ENCODE data around the gene RASA1.

RASA1 gene

DNA sequence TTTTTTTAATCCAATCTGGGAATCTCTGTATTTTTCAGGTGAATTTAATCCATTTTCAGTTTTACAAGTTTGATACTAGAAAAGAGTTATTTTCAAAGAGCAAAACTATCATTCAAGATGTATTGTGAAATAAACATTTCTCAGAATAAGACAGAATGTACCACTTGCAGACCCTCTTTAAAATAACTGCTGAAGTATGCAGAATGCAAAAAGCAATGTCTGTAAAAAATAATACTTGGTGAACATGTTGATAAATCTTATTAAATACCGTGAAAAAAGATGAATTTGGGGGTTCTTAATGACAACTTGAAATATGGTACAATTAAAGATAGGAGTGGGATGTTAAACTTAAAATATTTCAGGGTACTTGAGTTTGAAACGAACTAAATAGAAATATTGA, 26.1 kb upstream of the RASA1 start:
- Histone ChIP-seq H3K27ac (no peak overlapping the region), H3K4me3 (IDR thresholded peaks at IDR 0.05; ENCODE audit: insufficient read depth, low read depth, low read length) (no peak overlapping the region), H3K36me3 (ENCODE audit: insufficient read depth) (no peaks in the 10 kb centered on the region), H3K79me2 (ENCODE audit: insufficient read depth, low read depth) (no peaks in the 10 kb centered on the region), H3K4me1 (ENCODE audit: low read depth, poor library complexity, severe bottlenecking) (no peaks in the 10 kb centered on the region), H3K9ac (no peak overlapping the region), H4K20me1 (ENCODE audit: insufficient read depth) (no peaks in the 10 kb centered on the region), H2AFZ (ENCODE audit: low read depth) (no peak overlapping the region), H3K4me2 (no peak overlapping the region), H3K27me3 (ENCODE audit: insufficient read depth, low read depth) (no peaks in the 10 kb centered on the region)
- TF ChIP-seq, protein P1, sequence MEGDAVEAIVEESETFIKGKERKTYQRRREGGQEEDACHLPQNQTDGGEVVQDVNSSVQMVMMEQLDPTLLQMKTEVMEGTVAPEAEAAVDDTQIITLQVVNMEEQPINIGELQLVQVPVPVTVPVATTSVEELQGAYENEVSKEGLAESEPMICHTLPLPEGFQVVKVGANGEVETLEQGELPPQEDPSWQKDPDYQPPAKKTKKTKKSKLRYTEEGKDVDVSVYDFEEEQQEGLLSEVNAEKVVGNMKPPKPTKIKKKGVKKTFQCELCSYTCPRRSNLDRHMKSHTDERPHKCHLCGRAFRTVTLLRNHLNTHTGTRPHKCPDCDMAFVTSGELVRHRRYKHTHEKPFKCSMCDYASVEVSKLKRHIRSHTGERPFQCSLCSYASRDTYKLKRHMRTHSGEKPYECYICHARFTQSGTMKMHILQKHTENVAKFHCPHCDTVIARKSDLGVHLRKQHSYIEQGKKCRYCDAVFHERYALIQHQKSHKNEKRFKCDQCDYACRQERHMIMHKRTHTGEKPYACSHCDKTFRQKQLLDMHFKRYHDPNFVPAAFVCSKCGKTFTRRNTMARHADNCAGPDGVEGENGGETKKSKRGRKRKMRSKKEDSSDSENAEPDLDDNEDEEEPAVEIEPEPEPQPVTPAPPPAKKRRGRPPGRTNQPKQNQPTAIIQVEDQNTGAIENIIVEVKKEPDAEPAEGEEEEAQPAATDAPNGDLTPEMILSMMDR (conservative IDR thresholded peaks at IDR 0.05; ENCODE audit: low read depth, low read length): no peak

- Histone ChIP-seq H3K4me1 (ENCODE audit: low read depth, poor library complexity, severe bottlenecking) (no peaks in the 10 kb centered on the region), H3K36me3 (ENCODE audit: insufficient read depth) (no peaks in the 10 kb centered on the region), H3K27ac (no peak overlapping the region), H3K4me3 (IDR thresholded peaks at IDR 0.05; ENCODE audit: insufficient read depth, low read depth, low read length) (no peak overlapping the region), H3K4me2 (no peak overlapping the region), H2AFZ (ENCODE audit: low read depth) (no peak overlapping the region), H3K79me2 (ENCODE audit: insufficient read depth, low read depth) (no peaks in the 10 kb centered on the region), H3K9ac (no peak overlapping the region), H3K27me3 (ENCODE audit: insufficient read depth, low read depth) (no peaks in the 10 kb centered on the region), H4K20me1 (ENCODE audit: insufficient read depth) (no peaks in the 10 kb centered on the region)
- TF ChIP-seq, protein P1 (conservative IDR thresholded peaks at IDR 0.05; ENCODE audit: low read depth, low read length): no peak
Observed at GRCh38 chr5:87242242-87242641, 25.4 kb upstream of the RASA1 start.

- Histone ChIP-seq H4K20me1 (ENCODE audit: insufficient read depth) (no peaks in the 10 kb centered on the region), H3K27me3 (ENCODE audit: insufficient read depth, low read depth) (no peaks in the 10 kb centered on the region), H3K27ac (no peak overlapping the region), H2AFZ (ENCODE audit: low read depth) (no peak overlapping the region), H3K4me1 (ENCODE audit: low read depth, poor library complexity, severe bottlenecking) (no peaks in the 10 kb centered on the region), H3K36me3 (ENCODE audit: insufficient read depth) (no peaks in the 10 kb centered on the region), H3K9ac (no peak overlapping the region), H3K4me3 (IDR thresholded peaks at IDR 0.05; ENCODE audit: insufficient read depth, low read depth, low read length) (no peak overlapping the region), H3K79me2 (ENCODE audit: insufficient read depth, low read depth) (no peaks in the 10 kb centered on the region), H3K4me2 (no peak overlapping the region)
- TF ChIP-seq, protein P1 (conservative IDR thresholded peaks at IDR 0.05; ENCODE audit: low read depth, low read length): no peak
Observed at GRCh38 chr5:87243161-87243844, 24.4 kb upstream of the RASA1 start.

- H3K27me3 ChIP-seq (ENCODE audit: insufficient read depth, low read depth): no peaks in the 10 kb centered on the region
- H3K27ac ChIP-seq: no peak overlapping the region
- TF ChIP-seq, protein P1 (conservative IDR thresholded peaks at IDR 0.05; ENCODE audit: low read depth, low read length): no peak
- H3K9ac ChIP-seq: no peak overlapping the region
- no peak overlapping the region for H3K4me2 ChIP-seq
- H3K36me3 ChIP-seq (ENCODE audit: insufficient read depth): no peaks in the 10 kb centered on the region
- no peak overlapping the region for H2AFZ ChIP-seq (ENCODE audit: low read depth)
- no peaks in the 10 kb centered on the region for H4K20me1 ChIP-seq (ENCODE audit: insufficient read depth)
- no peak overlapping the region for H3K4me3 ChIP-seq (IDR thresholded peaks at IDR 0.05; ENCODE audit: insufficient read depth, low read depth, low read length)
- H3K79me2 ChIP-seq (ENCODE audit: insufficient read depth, low read depth): no peaks in the 10 kb centered on the region
- no peaks in the 10 kb centered on the region for H3K4me1 ChIP-seq (ENCODE audit: low read depth, poor library complexity, severe bottlenecking)
Observed at GRCh38 chr5:87245451-87245850, 22.2 kb upstream of the RASA1 start.

Data from KMS-11 (cell line).